Thyroid gland (tissue), 4 donors: ENCODE data around the gene DOK4.

Experiments
- POLR2A ChIP-seq, 2 donors: fragments of 450-650 bp; IDR thresholded peaks; one replicate each; pipeline ENCODE4 v1.6.1; 2017; ENCODE audit warnings: antibody characterized with exemption in 2 of 2, mild to moderate bottlenecking in 2 of 2, moderate library complexity in 1 of 2
- TF ChIP-seq, protein P1 (sequence below), 6 experiments: fragments of 200-600 bp in 3 of 6; fragments of 450-650 bp in 3 of 6; sonication (generic) in 3 of 6; IDR thresholded peaks; one replicate each; pipeline ENCODE4 v1.5.1; 2016 to 2019; ENCODE audit warnings: antibody characterized with exemption in 6 of 6, mild to moderate bottlenecking in 2 of 6, inconsistent platforms in 1 of 6, moderate library complexity in 1 of 6

DNA sequence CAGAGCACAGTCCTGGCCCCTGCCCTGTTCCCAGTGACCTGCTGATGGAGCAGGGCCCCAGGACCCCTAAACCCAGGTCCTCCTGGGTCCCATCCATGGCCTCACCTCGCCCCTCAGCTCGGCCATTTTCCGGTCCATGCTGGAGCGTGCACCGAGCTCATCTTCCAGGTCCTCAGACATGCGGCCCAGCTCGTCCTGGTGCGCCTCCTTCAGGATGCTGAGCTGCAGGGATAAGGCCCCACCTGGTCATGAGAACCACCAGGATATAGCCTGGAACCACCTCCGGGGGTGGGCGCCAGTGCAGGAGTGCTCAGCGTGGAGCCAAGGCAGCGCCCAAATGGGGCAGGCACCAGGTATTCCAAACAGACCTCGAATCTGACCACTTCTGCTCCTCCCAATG, 32.2 kb upstream of the DOK4 start:
- TF ChIP-seq POLR2A (IDR thresholded peaks at IDR 0.05): no peak
- TF ChIP-seq, protein P1, sequence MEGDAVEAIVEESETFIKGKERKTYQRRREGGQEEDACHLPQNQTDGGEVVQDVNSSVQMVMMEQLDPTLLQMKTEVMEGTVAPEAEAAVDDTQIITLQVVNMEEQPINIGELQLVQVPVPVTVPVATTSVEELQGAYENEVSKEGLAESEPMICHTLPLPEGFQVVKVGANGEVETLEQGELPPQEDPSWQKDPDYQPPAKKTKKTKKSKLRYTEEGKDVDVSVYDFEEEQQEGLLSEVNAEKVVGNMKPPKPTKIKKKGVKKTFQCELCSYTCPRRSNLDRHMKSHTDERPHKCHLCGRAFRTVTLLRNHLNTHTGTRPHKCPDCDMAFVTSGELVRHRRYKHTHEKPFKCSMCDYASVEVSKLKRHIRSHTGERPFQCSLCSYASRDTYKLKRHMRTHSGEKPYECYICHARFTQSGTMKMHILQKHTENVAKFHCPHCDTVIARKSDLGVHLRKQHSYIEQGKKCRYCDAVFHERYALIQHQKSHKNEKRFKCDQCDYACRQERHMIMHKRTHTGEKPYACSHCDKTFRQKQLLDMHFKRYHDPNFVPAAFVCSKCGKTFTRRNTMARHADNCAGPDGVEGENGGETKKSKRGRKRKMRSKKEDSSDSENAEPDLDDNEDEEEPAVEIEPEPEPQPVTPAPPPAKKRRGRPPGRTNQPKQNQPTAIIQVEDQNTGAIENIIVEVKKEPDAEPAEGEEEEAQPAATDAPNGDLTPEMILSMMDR (IDR thresholded peaks at IDR 0.05): no peak
